Spleen (tissue), 11 donors: ENCODE results near the gene KIF5C. TPM values are rescaled to one million over a fixed set of nuclear protein-coding genes. Genes with fewer than 3 reads are reported as not detected.

Experiments
- DNase-seq: peaks from one replicate; pipeline ENCODE4 v3.0.0-alpha.2; 2020
- H3K27ac ChIP-seq, 8 donors: fragments of 200-600 bp; sonication (generic) in 7 of 8; 1 replicate in 4 of 8; 2 replicates in 4 of 8; pipeline versions ENCODE4 v1.5.0 to v1.8.0; 2016 to 2021; ENCODE audit warnings: inconsistent platforms in 4 of 8, mild to moderate bottlenecking in 4 of 8, moderate library complexity in 1 of 8
- H3K27me3 ChIP-seq, 7 donors: fragments of 200-600 bp; sonication (generic) in 6 of 7; replicated peaks in 1 of 7; 1 replicate in 4 of 7; 2 replicates in 3 of 7; pipeline versions ENCODE4 v1.5.0 to v1.8.0; 2016 to 2021; ENCODE audit warnings: inconsistent platforms in 3 of 7, mild to moderate bottlenecking in 1 of 7
- H3K36me3 ChIP-seq, 6 donors: fragments of 200-600 bp; sonication (generic) in 5 of 6; 1 replicate in 4 of 6; 2 replicates in 2 of 6; pipeline versions ENCODE4 v1.5.0 to v1.8.0; 2016 to 2021; ENCODE audit warnings: inconsistent platforms in 2 of 6
- H3K4me1 ChIP-seq, 6 donors: fragments of 200-600 bp; sonication (generic) in 5 of 6; 1 replicate in 3 of 6; 2 replicates in 3 of 6; pipeline versions ENCODE4 v1.5.0 to v1.8.0; 2016 to 2021; ENCODE audit warnings: inconsistent platforms in 3 of 6
- H3K4me3 ChIP-seq, 8 donors: fragments of 200-600 bp; sonication (generic) in 7 of 8; 1 replicate in 4 of 8; 2 replicates in 4 of 8; pipeline versions ENCODE4 v1.5.0 to v1.8.0; 2016 to 2021; ENCODE audit warnings: inconsistent platforms in 4 of 8, mild to moderate bottlenecking in 4 of 8, moderate library complexity in 2 of 8
- H3K9me3 ChIP-seq, 8 donors: fragments of 200-600 bp; sonication (generic) in 7 of 8; 1 replicate in 4 of 8; 2 replicates in 4 of 8; pipeline versions ENCODE4 v1.5.0 to v1.8.0; 2016 to 2021; ENCODE audit warnings: inconsistent platforms in 4 of 8
- CTCF ChIP-seq, 11 experiments: fragments of 200-600 bp in 7 of 11; fragments of 450-650 bp in 4 of 11; sonication (generic) in 4 of 11; IDR thresholded peaks in 8 of 11; conservative IDR thresholded peaks in 3 of 11; 1 replicate in 7 of 11; 2 replicates in 4 of 11; pipeline versions ENCODE4 v1.4.0 to v1.8.0; 2016 to 2021; ENCODE audit warnings: antibody characterized with exemption in 11 of 11, inconsistent platforms in 4 of 11, mild to moderate bottlenecking in 1 of 11
- POLR2A ChIP-seq, 3 donors: fragments of 450-650 bp; IDR thresholded peaks; one replicate each; pipeline ENCODE4 v1.5.1; 2017; ENCODE audit warnings: antibody characterized with exemption in 3 of 3, mild to moderate bottlenecking in 1 of 3
- POLR2AphosphoS5 ChIP-seq, 3 donors: sonication (generic); formaldehyde crosslinking; IDR thresholded peaks; one replicate each; pipeline ENCODE4 v1.5.1; 2017; ENCODE audit warnings: antibody characterized with exemption in 3 of 3
- WGBS, 5 donors: extraction: QIAGEN DNeasy Blood & Tissue Kit in 3 of 5; methylation state at CpG; one replicate each; pipeline versions ENCODE4 v1.1.5 to v1.1.7; 2013 to 2018; 5-methylcytosine and 5-hydroxymethylcytosine counted together
- intact Hi-C: fragments of 100-400 bp; cut with DNase I; formaldehyde crosslinking; loops from one replicate; pipeline ENCODE4 v1.15.0; 2023; ENCODE audit warnings: low total_unique reads
- polyA plus RNA-seq, 3 donors: library from polyadenylated mRNA; stranded (reverse); fragments of 200-250 nt; gene quantifications; one replicate each; pipeline ENCODE4 v1.2.1, GENCODE V29; 2013
- total RNA-seq, 7 donors: library from RNA; depleted of rRNA in 3 of 7; stranded (reverse); fragments of >200 nt in 3 of 7; fragmentation: NEBNext Ultra II Directional in 4 of 7; extraction: Animal tissue kit (Norgen Biotek cat#: 25700) in 4 of 7; gene quantifications; one replicate each; pipeline versions ENCODE4 v1.1.0 to v1.2.1, GENCODE V29; 2016 to 2021
- donor health status: healthy with polysubstance abuse.
- donor health status: DM: no; HTN: no; CAD: no; lungs with moderate emphysema.
- donor health status: DM: no; HTN: no; CAD: no.
- donor health status: Bipolar disorder and iron deficiency.
- donor health status: healthy.
- donor health status: DM: no; HTN: no; CAD: no.
- donor health status: DM: yes; HTN: yes; CAD: no.

Gene KIF5C
- total and polyA plus RNA-seq, 10 donors: 0.61 to 8.3 (median 4.3) TPM

GRCh38 chr2:148949348-148949747 is 74.3 kb downstream of the KIF5C start:
- no peak for DNase-seq
- H3K36me3 ChIP-seq: no peaks in the 10 kb centered on the region
- peaks cover 0 to 6% (median 0%) of the 10 kb centered on the region in 6 donors for H3K4me1 ChIP-seq
- peaks cover 0 to 6% (median 0%) of the 10 kb centered on the region in 8 donors for H3K9me3 ChIP-seq
- H3K4me3 ChIP-seq: no peak overlapping the region
- H3K27ac ChIP-seq: no peak overlapping the region
- H3K27me3 ChIP-seq: no peaks in the 10 kb centered on the region
- intact Hi-C loops: no loop called here
- TF ChIP-seq POLR2AphosphoS5 (IDR thresholded peaks at IDR 0.05) (no peak), POLR2A (IDR thresholded peaks at IDR 0.05) (no peak), CTCF (IDR thresholded peaks at IDR 0.05 in 8 of 11, conservative IDR thresholded peaks at IDR 0.05 in 3 of 11) (no peak)
- WGBS, 5 donors: 90 to 93% (median 91%) methylated on average over 7 of the region's 7 CpGs

- no peaks in the 10 kb centered on the region for H3K9me3 ChIP-seq
- 45 to 68% (median 55%) methylated on average over 5 of the region's 5 CpGs for WGBS, 5 donors
- intact Hi-C loops: no loop called here
- H3K4me1 ChIP-seq: peaks cover 0 to 6% (median 0%) of the 10 kb centered on the region in 6 donors
- no peaks in the 10 kb centered on the region for H3K36me3 ChIP-seq
- H3K4me3 ChIP-seq: no peak overlapping the region
- H3K27ac ChIP-seq: no peak overlapping the region
- no peaks in the 10 kb centered on the region for H3K27me3 ChIP-seq
- DNase-seq: no peak
- TF ChIP-seq POLR2AphosphoS5 (IDR thresholded peaks at IDR 0.05) (no peak), CTCF (IDR thresholded peaks at IDR 0.05 in 8 of 11, conservative IDR thresholded peaks at IDR 0.05 in 3 of 11) (no peak), POLR2A (IDR thresholded peaks at IDR 0.05) (no peak)
These were observed 77.6 kb downstream of the KIF5C start for GRCh38 chr2:148952621-148953020.

- Histone ChIP-seq H3K36me3 (no peaks in the 10 kb centered on the region), H3K4me1 (peaks cover 0 to 6% (median 0%) of the 10 kb centered on the region in 6 donors), H3K27me3 (no peaks in the 10 kb centered on the region), H3K4me3 (no peak overlapping the region), H3K9me3 (no peaks in the 10 kb centered on the region), H3K27ac (no peak overlapping the region)
- intact Hi-C loops: no loop called here
- WGBS, 5 donors: 90 to 98% (median 92%) methylated on average over 6 of the region's 6 CpGs
- TF ChIP-seq POLR2A (IDR thresholded peaks at IDR 0.05) (no peak), POLR2AphosphoS5 (IDR thresholded peaks at IDR 0.05) (no peak), CTCF (IDR thresholded peaks at IDR 0.05 in 8 of 11, conservative IDR thresholded peaks at IDR 0.05 in 3 of 11) (no peak)
- no peak for DNase-seq
These were observed 78.4 kb downstream of the KIF5C start for GRCh38 chr2:148953426-148953825.

GRCh38 chr2:148954536-148954935 is 79.5 kb downstream of the KIF5C start:
- Histone ChIP-seq H3K36me3 (no peaks in the 10 kb centered on the region), H3K4me3 (no peak overlapping the region), H3K27ac (no peak overlapping the region), H3K27me3 (no peaks in the 10 kb centered on the region), H3K4me1 (no peaks in the 10 kb centered on the region), H3K9me3 (no peaks in the 10 kb centered on the region)
- 49 to 72% (median 67%) methylated on average over 3 of the region's 3 CpGs for WGBS, 5 donors
- no peak for TF ChIP-seq POLR2A (IDR thresholded peaks at IDR 0.05)
- TF ChIP-seq CTCF (IDR thresholded peaks at IDR 0.05 in 8 of 11, conservative IDR thresholded peaks at IDR 0.05 in 3 of 11): no peak
- TF ChIP-seq POLR2AphosphoS5 (IDR thresholded peaks at IDR 0.05): no peak
- no peak for DNase-seq
- intact Hi-C loops: no loop called here
